Measurements from ENCODE around the gene IL20RA. TPM values are rescaled to one million over a fixed set of nuclear protein-coding genes. Genes with fewer than 3 reads are reported as not detected.

Gene IL20RA
- total and polyA plus RNA-seq, 2 donors (not counting 3 experiments of a cell fraction or from before 2014, with no cell fraction given): not detected

DNA sequence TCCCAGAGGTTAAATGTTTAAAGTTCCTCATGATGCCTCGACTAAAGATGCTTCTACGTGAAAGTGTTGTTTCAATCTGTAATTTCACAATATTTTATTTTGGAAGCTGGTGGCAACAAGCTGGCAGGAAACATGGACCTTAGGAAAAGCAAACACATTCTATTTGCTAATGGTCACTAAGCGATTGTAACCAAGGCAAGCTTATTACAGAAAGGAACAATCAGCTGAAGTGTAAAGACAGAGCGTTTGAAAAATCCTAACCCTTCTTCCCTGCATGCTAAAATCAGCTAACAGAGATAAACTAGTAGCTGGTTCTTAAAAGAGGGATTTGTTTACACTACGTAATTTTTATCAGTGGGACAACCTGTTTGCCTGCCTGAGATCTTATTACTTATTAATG, 50.0 kb downstream of the IL20RA start:
- dilution Hi-C loops (cut with MboI; ENCODE audit: extremely low pct_ligation_motif_present, low sequenced_read_pairs) (no loop called here), intact Hi-C loops (cut with micrococcal nuclease) (no loop called here)
- no peak for DNase-seq (ENCODE audit: low read depth, low spot score)
- ChIA-PET CTCF (interaction anchor here (0.9 to 1.2 kb wide), 2 partner anchors 8 to 9 kb away, joined by 3 to 4 read pairs; no protein-coding TSS in a partner anchor), POLR2A (no interaction called here)
- BruUV-seq (replicated peaks): no TSS peak
- no peak for FAIRE-seq
- Histone ChIP-seq H3K36me3 (ENCODE audit: control insufficient read depth in 2 of 2, extremely low read depth in 1 of 2, insufficient read depth in 2 of 2, low read length in 2 of 2) (no peaks in the 10 kb centered on the region), H3K27me3 (ENCODE audit: control insufficient read depth in 2 of 2, insufficient read depth in 2 of 2, low read length in 2 of 2) (peaks cover 12 to 21% of the 10 kb centered on the region in 2 experiments), H3K4me3 (replicated peaks in 1 of 3; ENCODE audit: insufficient read depth in 1 of 3, low read depth in 1 of 3, low read length in 3 of 3) (no peak overlapping the region), H3K79me2 (ENCODE audit: control insufficient read depth, insufficient read depth, low read length) (no peaks in the 10 kb centered on the region), H3K9me3 (replicated peaks; ENCODE audit: control insufficient read depth, insufficient read depth, low read length) (no peaks in the 10 kb centered on the region), H3K4me1 (ENCODE audit: control insufficient read depth, extremely low read depth, insufficient read depth, low read length) (peaks cover 3% of the 10 kb centered on the region), H4K20me1 (replicated peaks; ENCODE audit: control insufficient read depth, extremely low read depth, insufficient read depth, low read length) (no peaks in the 10 kb centered on the region), H3K9me1 (replicated peaks; ENCODE audit: control insufficient read depth, extremely low read depth, insufficient read depth, low read length) (no peaks in the 10 kb centered on the region), H2AFZ (ENCODE audit: low read depth, low read length) (no peak overlapping the region), H3K9ac (replicated peaks; ENCODE audit: extremely low read depth, insufficient read depth, low read length) (no peak overlapping the region), H3K4me2 (ENCODE audit: insufficient read depth, low read length) (no peak overlapping the region), H3K27ac (ENCODE audit: insufficient read depth, low read depth, low read length) (no peak overlapping the region)
- TF ChIP-seq GATA2 (IDR thresholded peaks at IDR 0.05; ENCODE audit: insufficient read depth, insufficient read length, low read depth, low read length) (no peak), POLR2AphosphoS5 (IDR thresholded peaks at IDR 0.05; ENCODE audit: insufficient read depth, low read depth, low read length) (no peak), FOS (IDR thresholded peaks at IDR 0.05; ENCODE audit: borderline replicate concordance, insufficient read depth, low read length) (no peak), POLR2A (IDR thresholded peaks at IDR 0.05; ENCODE audit: low read depth, low read length) (no peak)

DNA sequence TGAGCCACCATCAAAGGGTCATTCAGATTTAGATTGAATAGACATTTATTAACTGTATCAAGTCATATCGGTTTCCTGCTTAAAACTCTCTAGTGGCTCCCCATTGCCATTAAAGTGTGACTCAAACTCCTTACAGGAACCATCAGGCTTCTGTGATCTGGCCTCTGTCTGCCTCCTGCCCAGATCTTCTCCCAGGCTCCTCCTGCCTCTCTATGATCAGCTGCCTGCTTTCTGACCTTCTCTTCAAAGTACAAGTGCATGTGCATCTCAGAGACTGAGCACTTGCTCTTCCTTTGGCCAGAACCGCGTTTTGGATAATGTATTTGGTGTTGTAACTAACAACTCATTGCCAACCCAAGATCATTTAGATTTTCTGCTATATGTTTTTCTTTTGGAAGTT, 52.7 kb downstream of the IL20RA start:
- dilution Hi-C loops (cut with MboI; ENCODE audit: extremely low pct_ligation_motif_present, low sequenced_read_pairs): no loop called here

More for the DNA sequence above, 52.7 kb downstream of the IL20RA start:
- Histone ChIP-seq H3K9me1 (replicated peaks; ENCODE audit: control insufficient read depth, extremely low read depth, insufficient read depth, low read length) (no peaks in the 10 kb centered on the region), H3K27ac (ENCODE audit: insufficient read depth, low read depth, low read length) (no peak overlapping the region), H3K9ac (replicated peaks; ENCODE audit: extremely low read depth, insufficient read depth, low read length) (no peak overlapping the region), H2AFZ (ENCODE audit: low read depth, low read length) (no peak overlapping the region), H3K4me3 (replicated peaks in 1 of 3; ENCODE audit: insufficient read depth in 1 of 3, low read depth in 1 of 3, low read length in 3 of 3) (no peak overlapping the region), H3K79me2 (ENCODE audit: control insufficient read depth, insufficient read depth, low read length) (no peaks in the 10 kb centered on the region), H3K4me2 (ENCODE audit: insufficient read depth, low read length) (no peak overlapping the region), H4K20me1 (replicated peaks; ENCODE audit: control insufficient read depth, extremely low read depth, insufficient read depth, low read length) (no peaks in the 10 kb centered on the region), H3K27me3 (ENCODE audit: control insufficient read depth in 2 of 2, insufficient read depth in 2 of 2, low read length in 2 of 2) (peaks cover 25 to 44% of the 10 kb centered on the region in 2 experiments), H3K36me3 (ENCODE audit: control insufficient read depth in 2 of 2, extremely low read depth in 1 of 2, insufficient read depth in 2 of 2, low read length in 2 of 2) (no peaks in the 10 kb centered on the region), H3K9me3 (replicated peaks; ENCODE audit: control insufficient read depth, insufficient read depth, low read length) (no peaks in the 10 kb centered on the region), H3K4me1 (ENCODE audit: control insufficient read depth, extremely low read depth, insufficient read depth, low read length) (peaks cover 3% of the 10 kb centered on the region)
- DNase-seq (ENCODE audit: low read depth, low spot score) (no peak), FAIRE-seq (no peak)
- BruUV-seq (replicated peaks): no TSS peak
- ChIA-PET CTCF (no interaction called here), POLR2A (no interaction called here)
- TF ChIP-seq POLR2A (IDR thresholded peaks at IDR 0.05; ENCODE audit: low read depth, low read length): no peak
- TF ChIP-seq, protein P1, sequence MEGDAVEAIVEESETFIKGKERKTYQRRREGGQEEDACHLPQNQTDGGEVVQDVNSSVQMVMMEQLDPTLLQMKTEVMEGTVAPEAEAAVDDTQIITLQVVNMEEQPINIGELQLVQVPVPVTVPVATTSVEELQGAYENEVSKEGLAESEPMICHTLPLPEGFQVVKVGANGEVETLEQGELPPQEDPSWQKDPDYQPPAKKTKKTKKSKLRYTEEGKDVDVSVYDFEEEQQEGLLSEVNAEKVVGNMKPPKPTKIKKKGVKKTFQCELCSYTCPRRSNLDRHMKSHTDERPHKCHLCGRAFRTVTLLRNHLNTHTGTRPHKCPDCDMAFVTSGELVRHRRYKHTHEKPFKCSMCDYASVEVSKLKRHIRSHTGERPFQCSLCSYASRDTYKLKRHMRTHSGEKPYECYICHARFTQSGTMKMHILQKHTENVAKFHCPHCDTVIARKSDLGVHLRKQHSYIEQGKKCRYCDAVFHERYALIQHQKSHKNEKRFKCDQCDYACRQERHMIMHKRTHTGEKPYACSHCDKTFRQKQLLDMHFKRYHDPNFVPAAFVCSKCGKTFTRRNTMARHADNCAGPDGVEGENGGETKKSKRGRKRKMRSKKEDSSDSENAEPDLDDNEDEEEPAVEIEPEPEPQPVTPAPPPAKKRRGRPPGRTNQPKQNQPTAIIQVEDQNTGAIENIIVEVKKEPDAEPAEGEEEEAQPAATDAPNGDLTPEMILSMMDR (IDR thresholded peaks at IDR 0.05; ENCODE audit: extremely low read depth in 1 of 2, insufficient read depth in 1 of 2, low read depth in 1 of 2, low read length in 2 of 2): no peak
- intact Hi-C loops (cut with micrococcal nuclease): no loop called here

Measured in endothelial cell of umbilical vein (primary cell).